Thymus (tissue), 11 donors: ENCODE measurements around the gene DNMT3A. TPM values are rescaled to one million over a fixed set of nuclear protein-coding genes. Genes with fewer than 3 reads are reported as not detected.

Source experiments
- DNase-seq, 9 donors: peaks; one replicate each; pipeline ENCODE4 v3.0.0-alpha.2; 2013; ENCODE audit warnings: low spot score in 9 of 9, low read depth in 6 of 9, missing footprints in 1 of 9
- H3K27ac ChIP-seq, 2 donors: one replicate each; pipeline ENCODE4 v1.5.1; 2013; ENCODE audit warnings: control low read depth in 1 of 2, low read depth in 1 of 2, low read length in 1 of 2, mild to moderate bottlenecking in 1 of 2, moderate library complexity in 1 of 2
- H3K27me3 ChIP-seq, 2 donors: one replicate each; pipeline ENCODE4 v1.5.1; 2013; ENCODE audit warnings: low read length in 1 of 2; ENCODE audit not compliant: control insufficient read depth in 2 of 2, insufficient read depth in 1 of 2
- H3K36me3 ChIP-seq, 2 donors: one replicate each; pipeline ENCODE4 v1.5.1; 2013; ENCODE audit warnings: low read length in 1 of 2, mild to moderate bottlenecking in 1 of 2, moderate library complexity in 1 of 2; ENCODE audit not compliant: control insufficient read depth in 2 of 2, insufficient read depth in 2 of 2
- H3K4me1 ChIP-seq, 2 donors: one replicate each; pipeline ENCODE4 v1.5.1; 2013; ENCODE audit warnings: low read length in 2 of 2; ENCODE audit not compliant: control insufficient read depth in 2 of 2, insufficient read depth in 2 of 2
- H3K4me3 ChIP-seq, 2 donors: one replicate each; pipeline ENCODE4 v1.5.1; 2013; ENCODE audit warnings: low read length in 2 of 2, control low read depth in 1 of 2, mild to moderate bottlenecking in 1 of 2
- H3K9me3 ChIP-seq, 2 donors: one replicate each; pipeline ENCODE4 v1.5.1; 2013; ENCODE audit warnings: low read length in 1 of 2, mild to moderate bottlenecking in 1 of 2; ENCODE audit not compliant: control insufficient read depth in 2 of 2, insufficient read depth in 1 of 2
- WGBS: extraction: QIAGEN DNeasy Blood & Tissue Kit; methylation state at CpG from one replicate; pipeline ENCODE4 v1.1.7; 2013; 5-methylcytosine and 5-hydroxymethylcytosine counted together
- polyA plus RNA-seq: library from polyadenylated mRNA; stranded (reverse); fragments of 200-250 nt; gene quantifications from one replicate; pipeline ENCODE4 v1.2.3, GENCODE V29; 2013
- total RNA-seq: library from RNA; stranded (reverse); fragments of 120-200 nt; gene quantifications from one replicate; pipeline ENCODE4 v1.2.4, GENCODE V29; 2013
- donor health status: healthy.

Gene DNMT3A
- total and polyA plus RNA-seq, 2 donors, result 22.7 to 27.5 TPM

GRCh38 chr2:25269233-25269632, 72.5 kb downstream of the DNMT3A start:
- Histone ChIP-seq H3K9me3 (no peaks in the 10 kb centered on the region), H3K4me3 (no peak overlapping the region), H3K27ac (no peak overlapping the region), H3K36me3 (peaks cover 33 to 51% of the 10 kb centered on the region in 2 donors), H3K4me1 (peaks cover 10 to 22% of the 10 kb centered on the region in 2 donors), H3K27me3 (no peaks in the 10 kb centered on the region)
- no peak for DNase-seq
- 96% methylated on average over 3 of the region's 3 CpGs for WGBS

GRCh38 chr2:25268139-25268538, 73.6 kb downstream of the DNMT3A start:
- Histone ChIP-seq H3K36me3 (peaks cover 36 to 51% of the 10 kb centered on the region in 2 donors), H3K4me1 (peaks cover under 1 to 11% of the 10 kb centered on the region in 2 donors), H3K9me3 (no peaks in the 10 kb centered on the region), H3K27me3 (no peaks in the 10 kb centered on the region), H3K4me3 (no peak overlapping the region), H3K27ac (no peak overlapping the region)
- WGBS, result 97% methylated on average over 10 of the region's 10 CpGs
- no peak for DNase-seq

GRCh38 chr2:25266399-25266798, 75.3 kb downstream of the DNMT3A start:
- no peak overlapping the region for H3K4me3 ChIP-seq
- no peak for DNase-seq
- H3K27me3 ChIP-seq, result no peaks in the 10 kb centered on the region
- H3K4me1 ChIP-seq, result peaks cover 0 to 3% of the 10 kb centered on the region in 2 donors
- no peak overlapping the region for H3K27ac ChIP-seq
- no peaks in the 10 kb centered on the region for H3K9me3 ChIP-seq
- H3K36me3 ChIP-seq, result peaks cover 36 to 48% of the 10 kb centered on the region in 2 donors

- Histone ChIP-seq H3K9me3 (no peaks in the 10 kb centered on the region), H3K36me3 (peaks cover 31 to 43% of the 10 kb centered on the region in 2 donors), H3K4me3 (no peak overlapping the region), H3K27ac (no peak overlapping the region), H3K4me1 (peaks cover 0 to 3% of the 10 kb centered on the region in 2 donors), H3K27me3 (no peaks in the 10 kb centered on the region)
- WGBS, result 88% methylated on average over 2 of the region's 2 CpGs
- DNase-seq, result no peak
Observed at GRCh38 chr2:25265802-25266201, 75.9 kb downstream of the DNMT3A start.

GRCh38 chr2:25265001-25265400, 76.7 kb downstream of the DNMT3A start:
- no peak for DNase-seq
- 98% methylated on average over 6 of the region's 6 CpGs for WGBS
- Histone ChIP-seq H3K4me3 (no peak overlapping the region), H3K27me3 (no peaks in the 10 kb centered on the region), H3K9me3 (no peaks in the 10 kb centered on the region), H3K27ac (no peak overlapping the region), H3K4me1 (peaks cover 0 to 3% of the 10 kb centered on the region in 2 donors), H3K36me3 (peaks cover 30 to 46% of the 10 kb centered on the region in 2 donors)

- H3K4me1 ChIP-seq, result peaks cover 0 to 6% of the 10 kb centered on the region in 2 donors
- H3K4me3 ChIP-seq, result no peak overlapping the region
- 97% methylated on average over 1 of the region's 1 CpG for WGBS
- peaks cover 19 to 38% of the 10 kb centered on the region in 2 donors for H3K36me3 ChIP-seq
- no peak for DNase-seq
- H3K27ac ChIP-seq, result no peak overlapping the region
- no peaks in the 10 kb centered on the region for H3K27me3 ChIP-seq
- H3K9me3 ChIP-seq, result no peaks in the 10 kb centered on the region
Observed at GRCh38 chr2:25262288-25262687, 79.4 kb downstream of the DNMT3A start.

GRCh38 chr2:25259737-25260124, 82.0 kb downstream of the DNMT3A start:
- no peak overlapping the region for H3K27ac ChIP-seq
- WGBS, result 95% methylated on average over 7 of the region's 7 CpGs
- no peak for DNase-seq
- H3K27me3 ChIP-seq, result no peaks in the 10 kb centered on the region
- peaks cover 0 to 3% of the 10 kb centered on the region in 2 donors for H3K4me1 ChIP-seq
- H3K36me3 ChIP-seq, result peaks cover 20 to 42% of the 10 kb centered on the region in 2 donors
- H3K4me3 ChIP-seq, result no peak overlapping the region
- no peaks in the 10 kb centered on the region for H3K9me3 ChIP-seq

- no peak for DNase-seq
- Histone ChIP-seq H3K4me3 (no peak overlapping the region), H3K27me3 (no peaks in the 10 kb centered on the region), H3K36me3 (peaks cover 23 to 43% of the 10 kb centered on the region in 2 donors), H3K27ac (no peak overlapping the region), H3K4me1 (peaks cover 0 to 3% of the 10 kb centered on the region in 2 donors), H3K9me3 (no peaks in the 10 kb centered on the region)
- WGBS, result 96% methylated on average over 9 of the region's 9 CpGs
Observed at GRCh38 chr2:25258847-25259736, 82.6 kb downstream of the DNMT3A start.

- Histone ChIP-seq H3K27ac (no peak overlapping the region), H3K36me3 (peaks cover 21 to 43% of the 10 kb centered on the region in 2 donors), H3K27me3 (no peaks in the 10 kb centered on the region), H3K4me1 (peaks cover 0 to 8% of the 10 kb centered on the region in 2 donors), H3K9me3 (no peaks in the 10 kb centered on the region), H3K4me3 (no peak overlapping the region)
- DNase-seq, result no peak
- 91% methylated on average over 9 of the region's 9 CpGs for WGBS
Observed at GRCh38 chr2:25257931-25258846, 83.5 kb downstream of the DNMT3A start.
